Subcutaneous adipose tissue (tissue), 4 donors: Measurements from ENCODE around the gene PJA1. TPM values are rescaled to one million over a fixed set of nuclear protein-coding genes. Genes with fewer than 3 reads are reported as not detected.

Experiments used
- CTCF ChIP-seq: fragments of 450-650 bp; IDR thresholded peaks from one replicate; pipeline ENCODE4 v1.5.1; 2016; ENCODE audit warnings: low read depth, mild to moderate bottlenecking, control low read depth, antibody characterized with exemption, moderate library complexity
- total RNA-seq, 4 donors: library from RNA; depleted of rRNA; stranded (reverse); fragments of >200 nt; gene quantifications; one replicate each; pipeline ENCODE4 v1.1.0, GENCODE V29; 2016

PJA1 gene
- total RNA-seq, 4 donors from 2014 or later: 37.2 to 62.8 (median 48.3) TPM

- no peak for TF ChIP-seq CTCF
Measured at GRCh38 chrX:69156638-69157037, 8.6 kb downstream of the PJA1 start.

GRCh38 chrX:69155786-69156520 is 9.3 kb downstream of the PJA1 start:
- TF ChIP-seq CTCF: no peak

GRCh38 chrX:69154051-69154450 is 11.2 kb downstream of the PJA1 start:
- TF ChIP-seq CTCF: no peak

GRCh38 chrX:69153060-69153730 is 12.1 kb downstream of the PJA1 start:
- TF ChIP-seq CTCF: no peak

- TF ChIP-seq CTCF: no peak
Measured at GRCh38 chrX:69152417-69152841, 12.8 kb downstream of the PJA1 start.

- no peak for TF ChIP-seq CTCF
Measured at GRCh38 chrX:69151866-69152284, 13.4 kb downstream of the PJA1 start.

- TF ChIP-seq CTCF: no peak
Measured at GRCh38 chrX:69150281-69150960, 14.8 kb downstream of the PJA1 start.
